K562 (cell line): Measurements from ENCODE around the gene SPECC1L. TPM values are rescaled to one million over a fixed set of nuclear protein-coding genes. Genes with fewer than 3 reads are reported as not detected.

ENCODE experiments used
- ATF3 ChIP-seq, 2 experiments: fragments of 450-650 bp in 1 of 2; sonication (generic) in 1 of 2; formaldehyde crosslinking in 1 of 2; IDR thresholded peaks in 1 of 2; conservative IDR thresholded peaks in 1 of 2; 2 replicates each; pipeline versions ENCODE4 v1.6.1 to v1.8.1; 2016 to 2023; ENCODE audit warnings: mild to moderate bottlenecking in 2 of 2, moderate library complexity in 2 of 2, inconsistent platforms in 1 of 2, missing genetic modification reagents in 1 of 2
- CTBP1 ChIP-seq: fragments of 450-650 bp; IDR thresholded peaks from 2 replicates; pipeline ENCODE4 v1.6.1; 2016; ENCODE audit warnings: borderline replicate concordance
- FOXA3 ChIP-seq, 2 experiments: fragments of 450-650 bp in 1 of 2; sonication (generic) in 1 of 2; formaldehyde crosslinking; IDR thresholded peaks in 1 of 2; conservative IDR thresholded peaks in 1 of 2; 2 replicates each; pipeline versions ENCODE4 v1.4.0 to v1.8.0; 2020 to 2022; ENCODE audit warnings: mild to moderate bottlenecking in 2 of 2, missing genetic modification reagents in 1 of 2
- HNRNPLL ChIP-seq: fragments of 200-400 bp; formaldehyde crosslinking; IDR thresholded peaks from 2 replicates; pipeline ENCODE4 v1.6.1; 2017; ENCODE audit warnings: low read length, low read depth, mild to moderate bottlenecking; ENCODE audit not compliant: poor library complexity, severe bottlenecking
- ID3 ChIP-seq, 2 experiments: fragments of 250-450 bp in 1 of 2; fragments of 450-650 bp in 1 of 2; sonication (Bioruptor Pico) in 1 of 2; IDR thresholded peaks; 2 replicates each; pipeline versions ENCODE4 v1.6.1 to v1.8.0; 2016 to 2021; ENCODE audit warnings: mild to moderate bottlenecking in 2 of 2, moderate library complexity in 2 of 2, missing compliant biosample characterization in 1 of 2, missing genetic modification characterization in 1 of 2
- MCM7 ChIP-seq, 2 experiments: fragments of 450-650 bp; IDR thresholded peaks; 2 replicates each; pipeline ENCODE4 v1.6.1; 2016 to 2018
- MTA2 ChIP-seq: fragments of 450-650 bp; IDR thresholded peaks from 2 replicates; pipeline ENCODE4 v1.6.1; 2016; ENCODE audit warnings: low read depth
- NR2C2 ChIP-seq, 2 experiments: fragments of 200-800 bp in 1 of 2; sonication (Bioruptor generic) in 1 of 2; sonication (generic) in 1 of 2; formaldehyde crosslinking in 1 of 2; IDR thresholded peaks; 2 replicates each; pipeline versions ENCODE4 v1.6.1 to v1.8.0; 2016 to 2022; ENCODE audit warnings: mild to moderate bottlenecking in 1 of 2, missing compliant biosample characterization in 1 of 2, missing genetic modification characterization in 1 of 2, missing genetic modification reagents in 1 of 2
- PHF20 ChIP-seq: fragments of 450-650 bp; IDR thresholded peaks from 2 replicates; pipeline ENCODE4 v1.6.1; 2018; ENCODE audit not compliant: partially characterized antibody
- POLR2H ChIP-seq: IDR thresholded peaks from 2 replicates; pipeline ENCODE4 v1.6.1; 2016; ENCODE audit warnings: missing genetic modification characterization, low read depth, mild to moderate bottlenecking, control low read depth, missing compliant biosample characterization, moderate library complexity
- RFX5 ChIP-seq: IDR thresholded peaks from 2 replicates; pipeline ENCODE4 v1.6.1; 2011; ENCODE audit warnings: low read depth, mild to moderate bottlenecking, improper control_type of control experiment, low read length
- SUPT5H ChIP-seq: fragments of 450-650 bp; IDR thresholded peaks from 2 replicates; pipeline ENCODE4 v1.6.1; 2016
- THRA ChIP-seq: fragments of 450-650 bp; IDR thresholded peaks from 2 replicates; pipeline ENCODE4 v1.6.1; 2017; ENCODE audit warnings: mild to moderate bottlenecking, moderate library complexity
- UBTF ChIP-seq, 2 experiments: IDR thresholded peaks; 2 replicates each; pipeline ENCODE4 v1.6.1; 2012; ENCODE audit warnings: improper control_type of control experiment in 2 of 2, low read depth in 2 of 2, low read length in 2 of 2, borderline replicate concordance in 1 of 2
- polyA plus RNA-seq, 8 experiments: library from polyadenylated mRNA; depleted of rRNA in 4 of 8; stranded (reverse) in 5 of 8; unstranded in 3 of 8; fragments of >200 nt; fragmentation: Nextera tagmentation in 2 of 8; fragmentation: Illumina TruSeq in 1 of 8; extraction: Ambion mirVana in 2 of 8; extraction: Trizol in 1 of 8; gene quantifications; 2 replicates each; pipeline versions ENCODE4 v1.2.1 to v1.2.3, GENCODE V29; 2011 to 2014; ENCODE audit warnings: inconsistent platforms in 1 of 8, missing spikeins in 1 of 8
- total RNA-seq, 7 experiments: library from RNA; depleted of rRNA in 6 of 7; stranded (reverse); fragments of >200 nt in 6 of 7; fragmentation: Illumina TruSeq in 2 of 7; extraction: Trizol in 2 of 7; gene quantifications; 2 replicates each; pipeline versions ENCODE4 v1.2.1 to v1.2.3, GENCODE V29; 2011 to 2021; ENCODE audit warnings: low replicate concordance in 1 of 7

Gene SPECC1L
- total and polyA plus RNA-seq, 9 of the 15 experiments (the other 6 are each of a cell fraction or from before 2014, with no cell fraction given), result 1.4 to 27.9 (median 14.5) TPM

GRCh38 chr22:24270556-24271385, at the start of gene SPECC1L (continued):
- TF ChIP-seq MTA2, result no peak
- peak; percentile 50; the same call in 1 of the 2 replicates for TF ChIP-seq ATF3 (IDR thresholded peaks at IDR 0.05)
- no peak for TF ChIP-seq ATF3 (CRISPR knock-in tag; conservative IDR thresholded peaks at IDR 0.05)
- no peak for TF ChIP-seq THRA
- TF ChIP-seq FOXA3 (CRISPR knock-in tag; conservative IDR thresholded peaks at IDR 0.05 in 1 of 2, IDR thresholded peaks at IDR 0.05 in 1 of 2), result 0 out of 4 replicates have a peak, but pooled peaks of 1 of the 2 experiments have one; percentile 22
- TF ChIP-seq SUPT5H, result peak; percentile 87
- peak; percentile 35 to 46; a peak in 2 of 4 replicates for TF ChIP-seq UBTF (IDR thresholded peaks at IDR 0.05; ENCODE audit: borderline replicate concordance in 1 of 2, low read depth in 2 of 2, low read length in 2 of 2)
- peak; percentile 21 for TF ChIP-seq HNRNPLL
- peak; percentile 59 for TF ChIP-seq CTBP1
- TF ChIP-seq PHF20, result peak; percentile 35
- no peak for TF ChIP-seq MCM7 (IDR thresholded peaks at IDR 0.05)
- no peak for TF ChIP-seq NR2C2 (CRISPR knock-in tag; IDR thresholded peaks at IDR 0.05)
- peak; percentile 9; the same call in 1 of the 2 replicates for TF ChIP-seq NR2C2 (tag; IDR thresholded peaks at IDR 0.05)
- TF ChIP-seq ID3 (CRISPR knock-in tag; IDR thresholded peaks at IDR 0.05), result no peak
- 0 out of 2 replicates have a peak, but pooled peaks have one; percentile 27 for TF ChIP-seq ID3 (tag; IDR thresholded peaks at IDR 0.05)
- TF ChIP-seq RFX5, result no peak
- TF ChIP-seq POLR2H (tag), result peak; percentile 63; the same call in 1 of the 2 replicates
- TF ChIP-seq, all 486 proteins: peak for 79
